ENCODE measurements around the gene CAMK2A. TPM values are rescaled to one million over a fixed set of nuclear protein-coding genes. Genes with fewer than 3 reads are reported as not detected.

The CAMK2A gene
- total RNA-seq, 4 donors from 2014 or later = 1.2 TPM; not detected in 3

- no peak for DNase-seq
- no peak for TF ChIP-seq CTCF (IDR thresholded peaks at IDR 0.05)
Observed at GRCh38 chr5:150329881-150330876, 40.6 kb upstream of the CAMK2A start.

GRCh38 chr5:150329038-150329437 lies 39.5 kb upstream of the CAMK2A start:
- no peaks in the 10 kb centered on the region for H3K4me1 ChIP-seq
- no peak overlapping the region for H3K4me3 ChIP-seq
- no peaks in the 10 kb centered on the region for H3K36me3 ChIP-seq
- no peaks in the 10 kb centered on the region for H3K27me3 ChIP-seq
- peak overlapping the region in 1 of 4 donors; percentile 26 for H3K27ac ChIP-seq
- DNase-seq = no peak
- no peaks in the 10 kb centered on the region for H3K9me3 ChIP-seq
- TF ChIP-seq POLR2A (IDR thresholded peaks at IDR 0.05) (no peak), CTCF (IDR thresholded peaks at IDR 0.05) (no peak)

More at GRCh38 chr5:150329881-150330876, 40.6 kb upstream of the CAMK2A start:
- Histone ChIP-seq H3K27me3 (no peaks in the 10 kb centered on the region), H3K27ac (no peak overlapping the region), H3K4me1 (no peaks in the 10 kb centered on the region), H3K9me3 (no peaks in the 10 kb centered on the region), H3K36me3 (no peaks in the 10 kb centered on the region), H3K4me3 (no peak overlapping the region)

- no peak overlapping the region for H3K4me3 ChIP-seq
- TF ChIP-seq CTCF (IDR thresholded peaks at IDR 0.05) (no peak), POLR2A (IDR thresholded peaks at IDR 0.05) (no peak)
- H3K9me3 ChIP-seq = no peaks in the 10 kb centered on the region
- no peaks in the 10 kb centered on the region for H3K4me1 ChIP-seq
- H3K27me3 ChIP-seq = no peaks in the 10 kb centered on the region
- DNase-seq = no peak
- no peaks in the 10 kb centered on the region for H3K36me3 ChIP-seq
- peak overlapping the region in 1 of 4 donors; percentile 26 for H3K27ac ChIP-seq
Observed at GRCh38 chr5:150328515-150328914, 38.9 kb upstream of the CAMK2A start.

- no peak for TF ChIP-seq POLR2A (IDR thresholded peaks at IDR 0.05)
- no peak for TF ChIP-seq CTCF (IDR thresholded peaks at IDR 0.05)
- Histone ChIP-seq H3K27ac (no peak overlapping the region), H3K36me3 (no peaks in the 10 kb centered on the region), H3K4me1 (no peaks in the 10 kb centered on the region), H3K27me3 (no peaks in the 10 kb centered on the region), H3K9me3 (no peaks in the 10 kb centered on the region), H3K4me3 (no peak overlapping the region)
- no peak for DNase-seq
Observed at GRCh38 chr5:150327139-150327538, 37.6 kb upstream of the CAMK2A start.

GRCh38 chr5:150326707-150327106 lies 37.1 kb upstream of the CAMK2A start:
- TF ChIP-seq POLR2A (IDR thresholded peaks at IDR 0.05) (no peak), CTCF (IDR thresholded peaks at IDR 0.05) (no peak)
- Histone ChIP-seq H3K36me3 (no peaks in the 10 kb centered on the region), H3K4me3 (no peak overlapping the region), H3K9me3 (no peaks in the 10 kb centered on the region), H3K27me3 (no peaks in the 10 kb centered on the region), H3K4me1 (no peaks in the 10 kb centered on the region), H3K27ac (no peak overlapping the region)
- DNase-seq = no peak

Data from Peyer's patch (tissue), 4 donors.